GM12892 (cell line): ENCODE data around the gene COL5A1.

Experiments used
- POLR2A ChIP-seq: IDR thresholded peaks from 2 replicates; pipeline ENCODE4 v1.6.1; 2011; ENCODE audit warnings: low read depth, low read length, control low read depth
- POLR2AphosphoS5 ChIP-seq: IDR thresholded peaks from 2 replicates; pipeline ENCODE4 v1.6.1; 2011; ENCODE audit warnings: low read depth, low read length, control low read depth
- TAF1 ChIP-seq: IDR thresholded peaks from 2 replicates; pipeline ENCODE4 v1.6.1; 2011; ENCODE audit warnings: low read depth, mild to moderate bottlenecking, control low read depth, low read length, borderline replicate concordance

DNA sequence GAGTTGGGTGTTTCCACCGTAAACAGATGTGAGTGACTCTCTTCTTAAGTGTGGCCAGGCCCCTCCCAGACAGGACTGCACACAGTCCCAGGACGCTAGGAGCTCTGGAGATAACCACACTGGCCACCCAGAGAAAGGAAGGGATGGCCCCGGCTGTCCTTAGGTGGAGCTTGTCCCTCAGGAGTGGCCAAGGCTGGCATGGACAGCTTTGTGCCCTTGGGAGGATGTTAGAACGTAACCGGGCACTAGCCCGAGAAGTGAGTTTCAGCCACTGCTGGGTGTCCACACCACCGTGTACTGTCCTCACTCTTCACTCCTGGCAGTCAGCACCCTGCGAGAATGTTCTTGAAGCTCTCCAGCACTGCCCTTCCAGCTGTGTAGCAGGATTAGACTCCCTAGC is 203.2 kb downstream of the COL5A1 start:
- no peak for TF ChIP-seq POLR2A
- TF ChIP-seq TAF1 = no peak
- no peak for TF ChIP-seq POLR2AphosphoS5
